Ovary (tissue), 9 donors: ENCODE data around the gene HIGD1A. TPM values are rescaled to one million over a fixed set of nuclear protein-coding genes. Genes with fewer than 3 reads are reported as not detected.

Experiments used
- DNase-seq, 5 donors: peaks; one replicate each; pipeline ENCODE4 v3.0.0-alpha.2; 2019 to 2020
- H3K27ac ChIP-seq, 2 donors: fragments of 200-600 bp; one replicate each; pipeline versions ENCODE4 v1.5.1 to v1.8.0; 2019 to 2022
- H3K27me3 ChIP-seq: fragments of 200-600 bp; one replicate; pipeline ENCODE4 v1.8.0; 2022
- H3K36me3 ChIP-seq: fragments of 200-600 bp; sonication (generic); one replicate; pipeline ENCODE4 v1.5.1; 2019
- H3K4me1 ChIP-seq: one replicate; pipeline ENCODE4 v1.8.1; 2013; ENCODE audit warnings: mild to moderate bottlenecking, moderate library complexity; ENCODE audit not compliant: insufficient read depth
- H3K4me3 ChIP-seq: fragments of 200-600 bp; sonication (generic); one replicate; pipeline ENCODE4 v1.5.1; 2017
- H3K9me3 ChIP-seq, 2 donors: fragments of 200-600 bp in 1 of 2; sonication (generic) in 1 of 2; one replicate each; pipeline versions ENCODE4 v1.5.1 to v1.8.1; 2013 to 2019; ENCODE audit warnings: mild to moderate bottlenecking in 1 of 2, moderate library complexity in 1 of 2
- CTCF ChIP-seq, 3 donors: fragments of 450-650 bp in 2 of 3; fragments of 200-600 bp in 1 of 3; IDR thresholded peaks; one replicate each; pipeline versions ENCODE4 v1.5.1 to v1.8.0; 2016 to 2022; ENCODE audit warnings: antibody characterized with exemption in 3 of 3, mild to moderate bottlenecking in 1 of 3
- EP300 ChIP-seq: sonication (generic); formaldehyde crosslinking; IDR thresholded peaks from one replicate; pipeline ENCODE4 v1.6.1; 2017; ENCODE audit warnings: antibody characterized with exemption
- POLR2A ChIP-seq: fragments of 450-650 bp; IDR thresholded peaks from one replicate; pipeline ENCODE4 v1.6.1; 2017; ENCODE audit warnings: antibody characterized with exemption, mild to moderate bottlenecking, moderate library complexity
- WGBS, 3 donors: extraction: QIAGEN DNeasy Blood & Tissue Kit in 1 of 3; methylation state at CpG; one replicate each; pipeline versions ENCODE4 v1.1.5 to v1.1.7; 2013 to 2017; 5-methylcytosine and 5-hydroxymethylcytosine counted together
- intact Hi-C, 4 donors: fragments of 100-400 bp; cut with DNase I; formaldehyde crosslinking; loops; one replicate each; pipeline versions ENCODE4 v1.11.0 to v1.15.1; 2022 to 2023
- polyA plus RNA-seq, 2 donors: library from polyadenylated mRNA; stranded (reverse); fragments of 200-250 nt in 1 of 2; fragments of 350-450 nt in 1 of 2; fragmentation: Illumina TruSeq in 1 of 2; extraction: RNeasy Lipid Tissue Mini Kit (QIAGEN cat#74804) in 1 of 2; gene quantifications; one replicate each; pipeline ENCODE4 v1.2.3, GENCODE V29; 2013 to 2014
- total RNA-seq, 7 donors: library from RNA; depleted of rRNA in 2 of 7; stranded (reverse); fragments of >200 nt in 2 of 7; fragmentation: NEBNext Ultra II Directional in 3 of 7; extraction: Animal tissue kit (Norgen Biotek cat#: 25700) in 3 of 7; gene quantifications; one replicate each; pipeline versions ENCODE4 v1.1.0 to v1.2.4, GENCODE V29; 2016 to 2023
- donor health status: DM: no; HTN: no; CAD: no; lungs with moderate emphysema.
- donor health status: DM: no; HTN: no; CAD: no.
- donor health status: Bipolar disorder and iron deficiency.
- donor health status: DM: yes; HTN: yes; CAD: no.
- donor health status: DM: no; HTN: no; CAD: no.
- donor health status: DM: yes; HTN: yes; CAD: no.

Gene HIGD1A
- total and polyA plus RNA-seq, 9 donors: 44.6 to 126 (median 65.4) TPM

GRCh38 chr3:42756681-42757213, 47.5 kb downstream of the HIGD1A start:
- Histone ChIP-seq H3K9me3 (no peaks in the 10 kb centered on the region), H3K4me1 (no peaks in the 10 kb centered on the region), H3K4me3 (no peak overlapping the region), H3K27me3 (no peaks in the 10 kb centered on the region), H3K27ac (no peak overlapping the region), H3K36me3 (no peaks in the 10 kb centered on the region)
- 92 to 96% (median 95%) methylated on average over 6 of the region's 6 CpGs for WGBS, 3 donors
- DNase-seq: no peak
- intact Hi-C loops: no loop called here
- TF ChIP-seq EP300 (no peak), POLR2A (no peak), CTCF (IDR thresholded peaks at IDR 0.05) (no peak)

GRCh38 chr3:42755681-42756578, 48.4 kb downstream of the HIGD1A start:
- Histone ChIP-seq H3K9me3 (no peaks in the 10 kb centered on the region), H3K4me3 (no peak overlapping the region), H3K27me3 (no peaks in the 10 kb centered on the region), H3K27ac (no peak overlapping the region), H3K4me1 (no peaks in the 10 kb centered on the region), H3K36me3 (no peaks in the 10 kb centered on the region)
- no peak for DNase-seq
- intact Hi-C loops: no loop called here
- no peak for TF ChIP-seq POLR2A
- TF ChIP-seq CTCF (IDR thresholded peaks at IDR 0.05): no peak
- TF ChIP-seq EP300: no peak
- 77 to 84% (median 81%) methylated on average over 5 of the region's 5 CpGs for WGBS, 3 donors

GRCh38 chr3:42753757-42754156, 50.5 kb downstream of the HIGD1A start:
- no peak for DNase-seq
- Histone ChIP-seq H3K27ac (no peak overlapping the region), H3K9me3 (no peaks in the 10 kb centered on the region), H3K4me3 (no peak overlapping the region), H3K36me3 (no peaks in the 10 kb centered on the region), H3K27me3 (no peaks in the 10 kb centered on the region), H3K4me1 (no peaks in the 10 kb centered on the region)
- intact Hi-C loops: no loop called here
- whole genome bisulfite sequencing, 3 donors: 90 to 94% (median 91%) methylated on average over 3 of the region's 3 CpGs
- no peak for TF ChIP-seq EP300
- TF ChIP-seq POLR2A: no peak
- no peak for TF ChIP-seq CTCF (IDR thresholded peaks at IDR 0.05)

- no peaks in the 10 kb centered on the region for H3K4me1 ChIP-seq
- 87 to 93% (median 89%) methylated on average over 4 of the region's 4 CpGs for WGBS, 3 donors
Observed at GRCh38 chr3:42752961-42753360, 51.3 kb downstream of the HIGD1A start.

More at GRCh38 chr3:42752961-42753360, 51.3 kb downstream of the HIGD1A start:
- no peak overlapping the region for H3K4me3 ChIP-seq
- H3K36me3 ChIP-seq: no peaks in the 10 kb centered on the region
- no peak for TF ChIP-seq EP300
- no peak for TF ChIP-seq CTCF (IDR thresholded peaks at IDR 0.05)
- H3K27ac ChIP-seq: no peak overlapping the region
- H3K27me3 ChIP-seq: no peaks in the 10 kb centered on the region
- H3K9me3 ChIP-seq: no peaks in the 10 kb centered on the region
- DNase-seq: no peak
- intact Hi-C loops: no loop called here
